HCT116 (cell line): ENCODE results near the gene TSPAN14. TPM values are rescaled to one million over a fixed set of nuclear protein-coding genes. Genes with fewer than 3 reads are reported as not detected.

Source experiments
- ATAC-seq: fragments of 200-7000 bp; cut with Tn5 transposase; 2 replicates; pipeline ENCODE4 v1.9.1; 2020; ENCODE audit warnings: mild to moderate bottlenecking, moderate library complexity
- BruUV-seq: library from RNA; stranded (reverse); fragments of 400-500 nt; replicated peaks from 2 replicates; lab custom pipeline; 2021; lab: Mats Ljungman, UMichigan
- CTCF ChIA-PET: fragments of 300-600 bp; sonication (Branson Sonifier 250); formaldehyde crosslinking; loops from one replicate; lab custom pipeline; 2021; ENCODE audit warnings: antibody characterized with exemption; lab: Charles Lee
- POLR2A ChIA-PET: fragments of 300-600, 350-600 bp; sonication (Branson Sonifier 250); formaldehyde crosslinking; loops from one replicate; lab custom pipeline; 2021; ENCODE audit warnings: antibody characterized with exemption; lab: Charles Lee
- RAD21 ChIA-PET, 2 experiments: fragments of 300-600 bp; sonication (Branson Sonifier 250); formaldehyde crosslinking; loops; one replicate each; lab custom pipeline; 2023; ENCODE audit warnings: low total read pairs in 2 of 2; ENCODE audit not compliant: uncharacterized antibody in 2 of 2, unreplicated experiment in 2 of 2, low non-redundant PET in 1 of 2; lab: Charles Lee
- DNase-seq: peaks from one replicate; pipeline ENCODE4 v3.0.0-alpha.2; 2010; ENCODE audit warnings: low read depth, low spot score
- H2AFZ ChIP-seq: fragments of 200-600 bp; shearing (Covaris generic), sonication (generic); 2 replicates; pipeline ENCODE4 v1.6.1; 2017; ENCODE audit warnings: low read depth, mixed run types, mixed read lengths, antibody characterized with exemption, low read length; ENCODE audit not compliant: poor library complexity, severe bottlenecking
- H3K27ac ChIP-seq: 2 replicates; pipeline ENCODE4 v1.5.1; 2012; ENCODE audit warnings: low read depth, low read length
- H3K27me3 ChIP-seq: fragments of 200-600 bp; sonication (generic); 2 replicates; pipeline ENCODE4 v1.6.1; 2016; ENCODE audit warnings: mixed run types, low read length, mixed read lengths; ENCODE audit not compliant: insufficient read depth
- H3K36me3 ChIP-seq, 2 experiments: fragments of 200-500 bp in 1 of 2; fragments of 200-600 bp in 1 of 2; sonication (Bioruptor generic) in 1 of 2; sonication (generic) in 1 of 2; 2 replicates each; pipeline versions ENCODE4 v1.5.1 to v1.6.1; 2014 to 2016; ENCODE audit warnings: low read length in 2 of 2, inconsistent platforms in 1 of 2, mixed read lengths in 1 of 2, mixed run types in 1 of 2; ENCODE audit not compliant: insufficient read depth in 2 of 2, control insufficient read depth in 1 of 2
- H3K4me1 ChIP-seq, 2 experiments: fragments of 200-600 bp in 1 of 2; sonication (generic) in 1 of 2; 2 replicates each; pipeline versions ENCODE4 v1.5.1 to v1.6.1; 2012 to 2017; ENCODE audit warnings: low read length in 2 of 2, inconsistent platforms in 1 of 2, mild to moderate bottlenecking in 1 of 2, mixed read lengths in 1 of 2, mixed run types in 1 of 2, moderate library complexity in 1 of 2; ENCODE audit not compliant: insufficient read depth in 2 of 2, control insufficient read depth in 1 of 2
- H3K4me2 ChIP-seq: fragments of 200-600 bp; sonication (generic); 2 replicates; pipeline ENCODE4 v1.6.1; 2017; ENCODE audit warnings: mixed run types, low read length, mixed read lengths
- H3K4me3 ChIP-seq, 2 experiments: fragments of 200-600 bp in 1 of 2; sonication (generic) in 1 of 2; replicated peaks in 1 of 2; 2 replicates each; pipeline ENCODE4 v1.5.1; 2011 to 2016; ENCODE audit warnings: low read length in 2 of 2, control low read depth in 1 of 2, low read depth in 1 of 2, mild to moderate bottlenecking in 1 of 2, mixed read lengths in 1 of 2, mixed run types in 1 of 2
- H3K79me2 ChIP-seq: fragments of 200-600 bp; sonication (generic); 2 replicates; pipeline ENCODE4 v1.6.1; 2017; ENCODE audit warnings: mild to moderate bottlenecking, mixed run types, low read length, moderate library complexity, mixed read lengths; ENCODE audit not compliant: insufficient read depth
- H3K9ac ChIP-seq: fragments of 200-600 bp; sonication (generic); 2 replicates; pipeline ENCODE4 v1.6.1; 2016; ENCODE audit warnings: low read length, mixed read lengths
- H3K9me2 ChIP-seq: fragments of 200-600 bp; sonication (generic), shearing (Covaris generic); 2 replicates; pipeline ENCODE4 v1.6.1; 2017; ENCODE audit warnings: mixed run types, mild to moderate bottlenecking, moderate library complexity; ENCODE audit not compliant: insufficient read depth
- H3K9me3 ChIP-seq, 2 experiments: fragments of 200-500 bp in 1 of 2; fragments of 200-600 bp in 1 of 2; sonication (Bioruptor generic) in 1 of 2; sonication (generic) in 1 of 2; 2 replicates each; pipeline ENCODE4 v1.6.1; 2014 to 2017; ENCODE audit warnings: low read length in 2 of 2, mixed read lengths in 2 of 2, inconsistent platforms in 1 of 2, low read depth in 1 of 2, mild to moderate bottlenecking in 1 of 2, mixed run types in 1 of 2, moderate library complexity in 1 of 2; ENCODE audit not compliant: control insufficient read depth in 1 of 2, insufficient read depth in 1 of 2
- H4K20me1 ChIP-seq: fragments of 200-600 bp; sonication (generic), shearing (Covaris generic); 2 replicates; pipeline ENCODE4 v1.6.1; 2017; ENCODE audit warnings: mixed run types, mild to moderate bottlenecking, moderate library complexity; ENCODE audit not compliant: insufficient read depth
- ATF3 ChIP-seq: IDR thresholded peaks from 2 replicates; pipeline ENCODE4 v1.6.1; 2012
- CBX3 ChIP-seq: IDR thresholded peaks from 2 replicates; pipeline ENCODE4 v1.6.1; 2012; ENCODE audit warnings: low read depth
- CTCF ChIP-seq, 3 experiments: fragments of 200-600 bp in 1 of 3; sonication (generic) in 1 of 3; IDR thresholded peaks in 2 of 3; conservative IDR thresholded peaks in 1 of 3; 2 replicates each; pipeline ENCODE4 v1.5.1; 2012 to 2017; ENCODE audit warnings: low read depth in 2 of 3, low read length in 2 of 3, antibody characterized with exemption in 1 of 3, borderline replicate concordance in 1 of 3, control low read depth in 1 of 3, mild to moderate bottlenecking in 1 of 3, mixed read lengths in 1 of 3, mixed run types in 1 of 3, moderate library complexity in 1 of 3; ENCODE audit not compliant: insufficient read depth in 1 of 3
- EGR1 ChIP-seq: IDR thresholded peaks from 2 replicates; pipeline ENCODE4 v1.6.1; 2012; ENCODE audit warnings: low read depth
- EZH2phosphoT487 ChIP-seq: fragments of 200-600 bp; IDR thresholded peaks from 2 replicates; pipeline ENCODE4 v1.6.1; 2018; ENCODE audit warnings: antibody characterized with exemption, borderline replicate concordance
- FOSL1 ChIP-seq: IDR thresholded peaks from 2 replicates; pipeline ENCODE4 v1.6.1; 2012; ENCODE audit warnings: low read depth
- POLR2A ChIP-seq: IDR thresholded peaks from 2 replicates; pipeline ENCODE4 v1.7.0; 2011; ENCODE audit warnings: borderline replicate concordance; ENCODE audit not compliant: insufficient read depth, insufficient read length; ENCODE audit errors: extremely low read depth
- REST ChIP-seq: IDR thresholded peaks from 2 replicates; pipeline ENCODE4 v1.6.1; 2012; ENCODE audit warnings: low read depth
- SP1 ChIP-seq: IDR thresholded peaks from 2 replicates; pipeline ENCODE4 v1.6.1; 2012; ENCODE audit warnings: low read depth
- YY1 ChIP-seq: IDR thresholded peaks from 2 replicates; pipeline ENCODE4 v1.6.1; 2011; ENCODE audit warnings: low read length, low read depth, moderate library complexity, mild to moderate bottlenecking; ENCODE audit not compliant: insufficient replicate concordance; ENCODE audit errors: extremely low read depth
- ZBTB33 ChIP-seq: IDR thresholded peaks from 2 replicates; pipeline ENCODE4 v1.6.1; 2011; ENCODE audit warnings: mild to moderate bottlenecking, low read length, moderate library complexity; ENCODE audit not compliant: insufficient replicate concordance; ENCODE audit errors: extremely low read depth
- ZNF274 ChIP-seq: fragments of 200-500 bp; sonication (Bioruptor generic); IDR thresholded peaks from 2 replicates; pipeline ENCODE4 v1.6.1; 2014; ENCODE audit warnings: mild to moderate bottlenecking, low read depth, low read length, inconsistent platforms
- intact Hi-C: fragments of 100-400 bp; cut with micrococcal nuclease; formaldehyde crosslinking; loops from 2 replicates; pipeline ENCODE4 v1.10.0; 2022
- total RNA-seq: library from RNA; stranded (reverse); gene quantifications from one replicate; pipeline ENCODE4 v1.2.1, GENCODE V29; 2021; ENCODE audit not compliant: unreplicated experiment

The TSPAN14 gene
- total RNA-seq, 1 experiment from 2014 or later: 86.8 TPM

GRCh38 chr10:80463868-80464267 is 9.8 kb downstream of the TSPAN14 start:
- Histone ChIP-seq H3K9me2 (no peaks in the 10 kb centered on the region), H3K4me3 (no peak overlapping the region), H2AFZ (no peak overlapping the region), H3K9me3 (no peaks in the 10 kb centered on the region), H3K79me2 (peaks cover 100% of the 10 kb centered on the region), H3K27me3 (no peaks in the 10 kb centered on the region)
- ChIA-PET RAD21 (interaction anchor here in 1 of 2 experiments (1.3 kb wide), 1 partner anchor 20 kb away, joined by 4 read pairs; no protein-coding TSS in a partner anchor), CTCF (interaction anchor here (2.5 kb wide), 1 partner anchor 42 kb away, joined by 11 read pairs; no protein-coding TSS in a partner anchor)
- no TSS peak for BruUV-seq
- ATAC-seq: no peak
- TF ChIP-seq REST (no peak), ZBTB33 (no peak), CTCF (IDR thresholded peaks at IDR 0.05 in 2 of 3, conservative IDR thresholded peaks at IDR 0.05 in 1 of 3; ENCODE audit: borderline replicate concordance in 1 of 3, insufficient read depth in 1 of 3, low read depth in 2 of 3, low read length in 2 of 3) (no peak), EZH2phosphoT487 (no peak), SP1 (no peak), EGR1 (no peak), FOSL1 (no peak), ATF3 (no peak), POLR2A (no peak), CBX3 (no peak), ZNF274 (no peak), YY1 (no peak)
- TF ChIP-seq, all 23 proteins: peak for 0
- H3K4me1 ChIP-seq: peaks cover 80 to 99% of the 10 kb centered on the region in 2 experiments
- intact Hi-C loops: no loop called here
- DNase-seq: no peak
- H3K27ac ChIP-seq: no peak overlapping the region
- H4K20me1 ChIP-seq: peaks cover 3% of the 10 kb centered on the region; the same call in 1 of the 2 replicates
- H3K36me3 ChIP-seq: no peaks in the 10 kb centered on the region
- H3K4me2 ChIP-seq: peak overlapping the region; percentile 6; the same call in 1 of the 2 replicates
- no peak overlapping the region for H3K9ac ChIP-seq
- POLR2A ChIA-PET: no interaction called here
